NCI-H748 (cell line): Measurements from ENCODE around the gene GALNT2.
A peak's percentile ranks its signal among the peaks of the same experiment; 100 is the strongest.

Source experiments
- DNase-seq: peaks from one replicate; lab custom pipeline; 2025; ENCODE audit not compliant: unreplicated experiment; lab: John Stamatoyannopoulos, UW

GALNT2 gene

DNA sequence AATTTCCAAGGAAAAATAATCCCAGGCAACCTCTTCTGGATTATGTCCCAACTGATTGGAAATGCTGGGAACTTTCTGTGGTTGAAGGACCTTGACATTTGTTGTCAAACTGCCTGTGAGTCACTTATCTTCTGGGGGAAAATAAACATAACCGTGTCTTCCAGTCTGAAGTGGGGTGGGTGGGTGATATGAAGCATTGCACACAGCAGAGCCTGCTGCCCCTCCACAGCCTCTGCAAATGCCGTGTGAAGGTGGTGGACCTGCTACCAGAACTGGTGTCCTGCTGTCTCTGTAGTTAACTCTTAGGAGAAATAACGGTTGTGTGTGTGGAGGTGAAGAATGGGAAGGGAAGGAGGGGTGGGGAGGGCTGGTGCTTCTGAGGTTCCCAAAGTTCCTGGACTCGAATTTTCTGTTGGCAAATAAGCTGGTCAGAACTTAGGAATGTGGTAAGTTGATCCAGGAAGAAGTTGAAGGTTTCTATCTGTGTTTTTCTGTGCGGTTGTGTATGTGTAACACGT, 23.2 kb downstream of the GALNT2 start:
- DNase-seq, result no peak

DNA sequence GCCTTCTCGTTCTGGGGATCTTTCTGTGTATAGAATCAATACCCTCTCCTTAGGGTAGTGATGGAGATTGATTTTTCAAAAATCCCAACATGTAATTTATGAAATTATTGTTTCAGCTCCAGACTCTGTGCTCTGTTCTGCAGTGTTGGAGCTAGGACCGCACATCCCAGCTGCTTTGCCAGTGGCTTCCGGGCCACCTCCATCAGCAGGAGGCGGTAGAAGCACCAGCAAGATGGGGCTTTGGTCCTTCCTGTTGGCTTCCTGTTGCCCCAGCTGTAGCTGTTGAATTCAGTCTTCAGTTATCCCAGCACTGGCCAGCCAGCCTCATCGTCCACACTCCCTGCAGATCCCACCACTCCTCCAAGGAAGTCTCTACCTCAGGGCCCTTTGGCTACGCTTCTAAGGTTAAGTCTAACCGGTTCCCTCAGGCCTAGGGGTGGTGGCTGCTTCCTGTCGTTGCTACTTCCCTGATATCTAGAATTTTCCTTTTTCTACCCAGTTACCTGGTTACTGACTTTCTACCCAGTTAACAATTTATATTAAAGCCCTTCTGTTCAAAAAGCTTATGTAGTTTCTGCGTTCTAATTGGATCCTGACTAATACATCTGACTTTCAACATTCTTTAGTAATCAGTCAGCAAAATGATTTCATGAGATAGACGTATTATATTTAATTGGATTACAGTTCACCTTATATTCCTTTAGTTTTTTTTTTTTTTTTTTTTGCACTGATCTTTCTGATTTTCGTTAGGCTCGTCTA, 24.6 kb downstream of the GALNT2 start:
- DNase-seq, result no peak

DNA sequence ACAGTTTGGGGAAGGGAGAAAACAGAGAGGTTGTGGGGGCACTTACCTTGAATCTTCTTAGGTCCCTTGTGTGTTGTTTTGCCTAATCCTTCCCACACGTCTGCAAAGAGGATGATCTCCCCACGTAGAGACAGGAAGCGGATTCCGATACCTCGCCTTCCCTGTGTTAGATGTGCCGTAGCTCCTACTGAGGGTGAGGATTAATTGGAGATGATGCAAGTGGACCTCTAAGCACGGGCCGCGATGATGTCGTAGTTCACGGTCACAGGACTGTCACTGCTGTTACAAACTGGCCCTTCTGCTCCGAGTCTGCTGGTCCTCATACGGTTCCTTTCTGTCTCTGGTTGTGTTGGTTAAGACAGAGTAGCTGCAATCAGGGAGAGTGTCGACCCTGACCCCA, 27.7 kb downstream of the GALNT2 start:
- DNase-seq, result no peak

DNA sequence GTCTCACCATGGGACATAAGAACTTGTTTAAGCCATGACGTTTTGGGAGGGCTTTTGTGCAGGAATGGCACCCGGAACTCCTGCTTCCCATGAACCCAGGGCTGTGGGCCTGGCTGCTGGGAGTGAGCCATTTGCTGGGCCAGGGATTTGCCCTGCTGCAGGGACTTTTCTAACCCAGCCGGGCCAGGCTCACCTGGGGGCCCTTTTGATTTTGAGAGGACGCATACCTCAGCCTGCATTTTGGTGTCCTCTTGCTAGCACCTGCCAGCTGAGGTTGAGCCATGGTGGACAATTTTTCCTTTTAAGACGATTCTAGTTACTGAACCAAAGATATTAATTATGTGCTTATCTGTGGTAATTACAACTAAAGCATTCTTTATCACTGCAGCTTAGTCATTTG, 28.9 kb downstream of the GALNT2 start:
- no peak for DNase-seq

DNA sequence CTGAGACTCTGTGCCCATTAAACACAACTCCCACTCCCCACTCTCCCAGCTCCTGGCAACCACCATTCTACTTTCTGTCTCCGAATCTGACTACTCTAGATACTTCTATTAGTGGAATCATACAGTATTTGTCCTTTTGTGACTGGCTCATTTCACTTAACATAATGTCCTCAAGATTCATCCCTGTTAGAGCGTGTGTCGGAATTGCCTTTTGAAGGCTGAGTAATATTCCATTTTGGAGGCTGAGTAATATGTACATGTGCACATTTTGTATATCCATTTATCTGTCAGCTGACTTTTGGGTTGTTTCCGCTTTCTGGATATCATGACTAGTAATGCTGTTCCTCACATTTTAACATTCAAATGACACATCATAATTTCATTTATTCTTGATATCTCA, 30.3 kb downstream of the GALNT2 start:
- no peak for DNase-seq

DNA sequence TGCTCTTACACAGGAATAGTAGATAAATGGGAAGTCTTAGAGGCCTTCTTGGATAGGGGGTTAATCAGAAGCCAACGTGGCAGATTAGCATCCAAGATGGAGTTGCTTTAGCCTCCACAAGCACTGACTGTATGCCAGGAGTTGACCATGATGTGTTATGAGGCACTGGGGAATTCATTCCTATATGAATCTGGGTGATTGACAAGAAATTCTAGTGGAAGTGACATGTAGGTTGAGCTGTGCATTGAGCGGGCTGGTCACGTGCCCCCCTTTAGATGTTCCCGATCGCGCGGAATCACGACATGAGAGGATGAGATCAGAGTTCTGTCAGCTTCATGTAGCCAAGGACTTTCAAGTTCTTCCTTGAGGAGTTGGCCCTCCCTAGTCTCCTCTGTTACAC, 31.7 kb downstream of the GALNT2 start:
- DNase-seq, result no peak

DNA sequence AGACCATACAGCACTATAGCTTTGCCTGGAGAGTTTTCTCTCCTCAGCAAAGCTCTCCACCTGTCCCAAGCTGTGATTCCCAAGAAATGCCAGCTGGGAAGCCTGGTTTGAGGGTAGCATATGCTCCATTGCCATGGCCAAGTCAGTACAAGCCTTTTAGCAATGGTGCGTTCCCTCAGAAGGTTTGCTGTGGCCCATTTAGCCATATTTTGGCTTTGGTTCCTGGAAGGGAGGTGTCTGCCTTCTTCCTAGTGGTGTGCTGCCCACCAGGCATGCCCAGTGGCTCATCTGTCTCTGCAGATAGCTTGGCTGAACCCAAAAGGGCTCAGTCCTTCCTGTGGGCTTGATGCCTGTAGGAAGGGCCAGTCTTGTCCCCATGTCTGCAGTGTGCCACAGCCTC, 32.4 kb downstream of the GALNT2 start:
- DNase-seq, result no peak

DNA sequence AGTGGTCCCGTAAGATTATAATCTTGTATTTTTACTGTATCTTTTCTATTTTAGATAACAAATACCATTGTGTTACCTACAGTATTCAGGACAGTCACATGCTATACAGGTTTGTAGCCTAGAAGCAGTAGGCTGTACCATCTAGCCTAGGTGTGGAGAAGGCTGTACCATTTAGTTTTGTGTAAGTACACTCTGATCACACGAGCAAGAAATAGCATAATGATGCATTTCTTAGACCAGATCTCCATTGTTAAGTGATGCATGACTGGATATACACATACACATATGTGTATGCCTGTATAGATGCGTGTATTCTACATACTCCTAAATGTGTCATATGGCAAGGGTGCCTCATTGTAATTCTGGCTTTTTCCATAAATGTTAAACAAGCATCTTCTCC, 33.9 kb downstream of the GALNT2 start:
- no peak for DNase-seq

DNA sequence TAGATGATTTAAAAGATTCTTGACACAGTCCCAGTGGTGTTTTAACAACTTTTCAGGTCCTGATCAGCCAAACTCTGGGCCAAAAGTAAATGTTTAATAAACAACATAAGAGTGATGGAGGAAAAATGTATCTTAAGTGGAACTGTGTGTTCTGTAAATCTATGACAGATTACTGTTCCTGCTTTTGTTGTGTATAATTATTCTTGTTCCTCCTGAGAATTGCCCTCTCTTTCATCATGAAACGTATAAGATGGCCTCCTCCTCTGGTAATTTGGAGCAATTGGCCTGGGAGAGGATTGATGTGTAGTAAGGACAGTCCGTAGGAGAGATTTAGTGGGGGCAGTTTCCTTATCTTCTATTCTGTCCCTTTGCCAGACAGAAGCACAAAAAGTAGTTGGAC, 34.5 kb downstream of the GALNT2 start:
- DNase-seq, result no peak

DNA sequence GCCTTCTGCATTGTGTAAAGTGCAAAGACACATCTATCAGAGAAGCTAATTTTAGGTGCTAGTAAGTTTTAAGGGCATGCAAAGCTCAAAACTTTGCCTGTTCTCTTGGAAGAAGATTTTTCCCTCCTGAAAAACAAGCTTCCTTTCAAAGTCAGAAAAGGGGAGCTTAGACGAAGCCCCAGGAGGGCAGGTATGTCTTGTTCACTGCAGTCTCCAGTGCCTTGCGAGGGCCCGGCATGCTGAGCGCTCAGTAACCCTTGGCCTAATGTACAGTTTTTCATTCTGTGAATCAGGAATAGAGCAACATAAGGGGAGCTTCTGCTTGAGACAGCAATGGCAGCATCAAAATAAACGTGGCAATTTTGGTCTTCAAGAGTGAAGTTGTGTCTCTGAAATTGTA, 35.0 kb downstream of the GALNT2 start:
- DNase-seq, result no peak

DNA sequence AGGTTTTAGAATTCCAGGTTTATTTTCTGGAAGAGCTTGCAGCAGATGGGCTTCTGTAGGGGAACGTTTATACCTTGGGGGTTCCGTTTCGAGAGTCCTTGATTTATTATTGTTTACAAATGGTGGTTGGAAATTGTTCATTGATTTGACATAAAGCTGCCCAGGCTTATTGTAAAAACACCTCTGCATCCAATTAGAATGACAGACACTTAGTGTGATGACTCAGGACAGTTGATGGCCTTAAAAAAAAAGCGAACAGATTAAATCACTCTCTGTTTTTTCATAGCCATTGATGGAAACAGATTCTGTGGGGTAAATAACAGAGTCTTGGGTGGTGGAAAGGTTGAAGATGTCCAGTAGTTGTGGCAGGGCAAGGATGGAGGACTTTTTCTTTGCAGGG, 35.4 kb downstream of the GALNT2 start:
- no peak for DNase-seq

DNA sequence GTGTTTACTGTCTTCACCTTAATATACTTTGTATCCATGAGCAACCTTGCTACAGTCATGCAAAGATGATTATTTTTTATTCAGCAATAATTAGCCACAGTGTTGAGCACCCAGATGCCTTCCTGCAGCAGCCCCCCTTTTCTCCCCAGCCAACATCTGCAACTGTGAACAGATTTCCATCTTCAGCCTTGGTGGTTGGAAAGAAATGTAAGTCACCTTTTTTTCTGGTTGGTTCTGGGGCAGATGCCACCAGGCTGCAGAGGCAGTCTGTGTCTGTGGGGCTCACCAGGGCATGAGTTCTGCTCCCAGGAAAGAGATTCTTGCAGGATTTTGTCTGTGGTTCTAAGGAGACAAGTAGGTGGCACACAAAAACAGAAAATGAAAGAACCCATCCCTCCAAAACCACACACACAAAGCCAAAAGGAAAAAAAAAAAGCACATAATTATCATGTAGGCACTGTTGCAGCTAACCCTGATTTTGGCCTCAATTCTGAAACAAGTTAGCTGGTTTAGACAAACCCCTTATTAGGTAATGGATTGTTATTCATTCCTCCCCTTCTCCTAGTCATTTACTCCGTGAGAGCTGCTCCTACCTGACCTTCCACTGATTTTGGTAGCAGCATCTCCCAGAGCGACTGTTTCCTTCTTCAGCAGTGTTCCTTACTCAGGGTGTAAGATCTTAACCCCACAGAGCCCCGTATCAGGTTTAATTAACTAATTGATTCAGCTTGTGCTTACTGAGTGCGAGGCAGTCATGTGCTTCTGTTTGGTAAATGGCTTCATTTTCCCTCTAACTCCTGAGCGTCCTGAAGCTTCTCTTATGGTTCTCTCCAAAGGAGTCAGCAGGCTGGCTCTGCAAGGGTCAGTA, 36.5 kb downstream of the GALNT2 start:
- DNase-seq, result no peak

DNA sequence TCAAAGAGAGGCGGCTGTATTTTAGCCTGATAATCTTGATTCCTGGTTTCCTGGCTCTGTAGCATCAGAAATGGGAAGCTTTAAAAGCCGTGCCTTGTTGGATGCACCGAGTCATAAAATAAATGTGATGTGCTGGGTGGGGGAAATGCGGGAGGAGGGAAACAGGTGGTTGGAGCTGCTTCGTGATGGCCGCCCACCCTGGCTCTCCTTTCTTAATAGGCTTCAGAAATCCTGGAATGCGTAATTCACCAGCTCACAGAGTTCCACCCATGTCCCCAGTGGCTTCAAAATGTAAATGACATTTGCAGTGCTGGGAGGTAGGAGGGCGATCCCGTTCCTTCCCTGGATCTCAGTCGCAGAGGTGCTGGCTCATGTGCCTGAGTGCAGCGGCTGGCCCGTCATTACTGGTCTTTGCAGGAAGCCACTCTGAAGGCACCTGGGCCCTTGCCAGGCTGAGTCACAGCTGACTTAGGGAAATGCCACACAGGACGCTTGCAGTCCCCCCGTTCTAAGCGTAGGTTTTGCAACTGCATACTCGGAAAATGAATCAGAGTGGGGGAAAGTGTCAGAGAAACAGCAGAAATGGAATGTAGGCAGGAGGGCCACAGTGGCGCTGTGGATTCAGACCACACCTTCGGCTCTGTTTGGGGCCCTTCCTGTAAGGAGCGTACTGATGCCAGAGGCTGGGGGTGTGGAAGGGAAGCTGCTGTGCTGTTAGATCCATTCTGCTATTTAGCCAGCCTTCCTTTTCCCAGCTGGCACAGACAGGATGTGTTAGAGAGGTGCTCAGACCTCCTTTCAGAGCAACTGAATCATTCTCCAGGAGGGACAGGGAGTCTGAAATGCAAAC, 37.6 kb downstream of the GALNT2 start:
- DNase-seq, result no peak

DNA sequence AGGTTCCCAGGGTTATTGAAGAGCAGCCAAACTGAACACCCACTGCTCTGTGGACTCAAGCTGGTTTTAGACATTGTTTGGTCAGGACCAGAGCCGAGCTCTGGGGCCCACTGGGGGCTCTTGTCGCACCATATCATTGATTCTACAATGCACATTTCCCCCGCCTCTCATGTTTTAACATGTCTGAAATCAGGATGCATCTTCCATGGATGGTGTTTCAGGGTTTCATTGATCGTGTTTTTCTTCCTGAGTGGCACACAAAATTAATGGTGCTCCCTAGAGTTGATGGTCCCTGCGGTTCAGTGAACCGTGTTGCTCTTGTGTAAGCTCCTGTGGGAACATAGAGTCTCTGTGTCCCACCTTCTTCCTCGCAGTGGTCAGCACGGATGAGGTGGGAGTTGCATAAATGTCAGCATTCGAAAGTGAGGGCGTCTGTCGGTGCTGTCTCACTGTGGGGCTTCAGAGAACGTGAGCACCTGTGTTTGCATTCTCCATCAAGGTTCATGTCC, 38.3 kb downstream of the GALNT2 start:
- DNase-seq, result no peak

DNA sequence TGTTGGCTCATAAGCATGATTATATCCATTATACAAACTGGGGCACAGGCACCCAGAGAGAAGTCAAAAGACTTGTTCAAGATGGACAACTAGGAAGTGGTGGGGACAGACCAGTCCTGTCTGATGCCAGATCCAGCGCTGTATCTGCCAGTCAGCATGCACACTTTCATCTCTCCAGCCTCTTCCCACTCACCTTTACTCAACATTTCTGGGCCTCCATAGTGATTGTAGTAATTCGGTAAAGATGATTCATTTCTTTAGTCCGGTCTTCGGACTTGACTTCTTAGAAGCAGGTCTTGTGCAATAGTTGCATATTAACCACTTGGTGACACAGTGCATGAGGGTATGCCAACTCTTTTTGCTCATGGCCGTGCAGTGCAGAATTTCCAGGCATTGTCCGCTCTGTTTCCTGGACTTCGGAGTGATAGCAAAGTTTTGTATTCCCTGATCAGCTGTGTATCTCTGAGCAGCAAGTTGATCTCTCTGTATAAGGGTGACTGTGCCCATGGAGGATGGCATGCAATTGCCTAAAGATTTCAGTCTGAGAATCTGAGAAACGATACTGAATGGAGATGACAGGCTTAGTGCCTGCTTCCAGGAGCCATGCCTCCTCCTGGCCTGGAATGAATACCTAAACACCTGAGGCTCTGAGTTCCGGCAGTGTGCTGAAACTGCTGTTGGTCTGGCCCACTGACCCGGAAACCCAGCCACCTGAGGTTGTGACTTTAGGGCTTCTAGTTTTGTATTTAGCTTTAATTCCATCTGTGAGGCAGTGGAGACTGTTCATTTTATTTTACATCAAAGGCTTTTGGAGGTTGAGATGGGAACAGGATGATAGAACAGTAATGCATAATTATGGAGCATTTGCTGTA, 39.0 kb downstream of the GALNT2 start:
- DNase-seq, result no peak

DNA sequence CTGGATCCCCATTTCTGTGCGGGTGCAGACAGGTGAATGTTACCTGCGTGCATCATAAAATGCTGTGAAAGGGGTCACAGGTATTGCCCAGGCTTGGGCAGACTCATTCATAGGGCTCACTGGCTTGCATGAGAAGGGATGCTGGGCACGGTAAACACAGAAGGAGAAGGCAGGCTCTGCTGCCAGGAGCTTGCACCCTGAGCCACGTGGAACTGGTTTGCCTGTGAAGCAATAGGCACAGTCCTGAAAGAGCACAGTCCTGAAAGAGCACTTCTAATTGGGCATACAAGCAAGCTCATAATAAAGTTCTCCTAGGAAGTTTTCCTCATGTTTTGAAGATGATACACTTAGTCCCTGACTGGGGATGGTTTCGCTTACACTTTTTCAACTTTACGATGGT, 40.9 kb downstream of the GALNT2 start:
- DNase-seq, result no peak

DNA sequence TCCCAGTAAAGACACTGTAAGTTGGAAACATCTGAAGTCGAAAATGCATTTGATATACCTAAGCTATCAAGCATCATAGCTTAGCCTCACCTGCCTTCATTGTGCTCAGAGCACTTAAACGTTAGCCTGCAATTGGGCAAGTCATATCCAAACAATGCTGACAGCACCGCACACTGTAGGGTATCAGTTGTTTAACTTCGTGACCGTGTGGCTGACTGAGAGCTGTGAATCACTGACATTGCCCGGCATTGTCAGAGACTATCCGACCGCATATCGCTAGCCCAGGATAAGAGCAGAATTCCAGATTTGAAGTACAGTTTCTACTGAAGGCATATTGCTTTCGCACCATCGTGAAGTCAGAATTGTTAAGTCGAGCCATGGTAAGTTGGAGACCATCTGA, 41.5 kb downstream of the GALNT2 start:
- DNase-seq, result no peak

DNA sequence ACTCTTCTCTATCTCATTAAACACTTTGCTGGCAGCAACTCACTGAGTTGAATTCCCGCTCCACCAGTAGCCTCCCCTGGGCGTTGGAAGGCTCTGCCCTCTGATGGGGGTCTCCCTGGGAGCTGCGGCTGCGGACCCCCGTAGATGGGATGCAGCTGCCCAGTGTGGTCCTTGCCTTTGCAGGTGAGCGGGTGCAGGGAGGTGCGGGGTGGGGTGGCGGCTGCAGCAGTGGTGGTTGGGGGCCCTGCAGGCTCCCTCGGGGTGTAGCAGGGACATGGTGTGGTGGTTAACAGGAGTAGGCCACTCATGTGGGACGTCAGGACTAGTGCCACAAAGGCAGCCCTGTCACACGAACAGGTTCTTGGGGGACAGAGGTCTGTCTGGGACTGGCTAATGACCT, 42.0 kb downstream of the GALNT2 start:
- DNase-seq, result no peak

DNA sequence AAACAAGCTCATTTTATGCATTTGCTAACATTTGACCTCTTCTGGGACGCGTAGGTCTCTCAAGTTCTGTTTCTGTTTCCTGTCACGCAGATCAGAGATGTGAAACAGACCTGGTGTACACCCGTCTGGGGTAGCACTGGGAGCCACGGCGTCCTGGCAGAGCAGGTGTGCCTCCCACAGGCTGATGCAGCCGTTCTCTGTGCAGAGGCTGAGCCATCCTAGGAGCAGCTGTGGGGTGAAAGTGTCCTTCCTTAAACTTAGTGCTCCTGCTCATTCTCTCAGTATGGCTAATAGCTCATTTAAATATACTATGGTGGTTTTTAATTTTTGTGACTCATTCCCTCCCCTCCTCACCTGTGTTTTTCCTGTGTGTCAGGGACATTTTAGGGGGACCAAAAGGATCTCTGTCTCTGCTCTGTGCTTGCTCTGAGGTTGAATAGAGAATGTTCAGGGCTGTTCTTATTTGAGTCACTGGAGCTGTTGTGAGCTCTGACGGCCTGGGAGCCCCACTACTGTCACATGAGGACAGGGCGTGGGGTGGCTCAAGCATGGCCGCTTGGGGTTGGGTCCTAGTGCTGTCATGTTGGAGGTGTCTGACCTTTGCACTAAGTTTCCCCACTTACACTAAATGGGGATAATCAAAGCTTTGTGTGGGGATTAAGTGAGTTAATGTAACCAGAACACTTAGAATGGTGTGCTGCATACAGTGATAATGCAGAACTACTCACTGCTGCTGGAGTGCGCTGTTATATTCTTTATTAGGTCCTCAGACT, 43.0 kb downstream of the GALNT2 start:
- peak; percentile 45 for DNase-seq
